ENCODE measurements around the gene MRPS18A.

DNA sequence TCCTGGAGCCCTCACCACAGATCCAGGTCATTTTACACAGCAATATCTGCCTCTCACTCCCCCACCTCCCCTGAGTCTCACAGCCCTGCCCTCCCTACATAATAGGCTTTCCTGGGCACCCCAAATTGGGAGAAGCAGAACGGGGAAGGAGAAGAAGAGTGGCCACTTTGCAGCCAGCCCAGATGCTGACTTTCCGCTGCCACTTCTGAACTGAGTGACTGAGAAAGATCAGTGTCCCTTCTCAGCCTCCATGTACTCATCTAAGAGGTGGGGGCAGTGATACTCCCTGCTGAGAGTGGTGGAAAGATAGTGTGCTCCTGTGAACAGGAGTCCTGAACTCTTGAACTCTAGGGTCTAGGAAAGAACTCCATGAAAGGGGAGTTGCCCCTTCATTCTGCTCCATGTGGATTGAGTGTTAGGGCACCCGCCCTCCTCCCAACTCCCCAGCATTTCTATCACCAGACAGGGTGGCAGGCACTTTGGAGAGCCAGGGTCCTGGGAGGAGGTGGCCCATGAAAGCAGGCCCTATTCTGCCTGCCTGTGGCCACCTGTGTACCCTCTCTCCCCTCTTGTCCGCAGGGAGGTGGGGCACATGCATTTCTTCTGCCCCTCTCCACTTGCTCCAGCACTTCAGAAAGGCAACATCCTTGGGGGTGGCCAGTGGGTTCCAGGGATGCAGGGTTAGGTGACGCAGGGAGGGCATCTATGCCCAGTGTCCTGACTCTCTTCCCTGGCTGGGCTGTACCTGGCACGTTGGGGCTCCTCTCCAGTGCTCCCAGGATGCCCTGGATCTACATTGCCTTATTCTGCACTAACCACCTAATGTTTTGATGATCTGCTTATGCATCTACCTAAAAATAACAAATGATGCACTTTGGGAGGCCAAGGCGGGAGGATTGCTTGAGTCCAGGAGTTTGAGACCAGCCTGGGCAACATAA, 38.3 kb upstream of the MRPS18A start:
- TF ChIP-seq EZH2 (IDR thresholded peaks at IDR 0.05; ENCODE audit: insufficient read depth, poor library complexity, severe bottlenecking) (no peak), EZH2phosphoT487 (IDR thresholded peaks at IDR 0.05; ENCODE audit: insufficient read depth, low read depth) (no peak)

All from GM23248 (cell line).